ENCODE measurements around the gene OR13C2. TPM values are rescaled to one million over a fixed set of nuclear protein-coding genes. Genes with fewer than 3 reads are reported as not detected.

Gene OR13C2
- total and polyA plus RNA-seq, 10 donors, result not detected

- DNase-seq, result no peak
- Histone ChIP-seq H3K9me3 (peaks cover 0 to 21% (median 2%) of the 10 kb centered on the region in 8 donors), H3K36me3 (no peaks in the 10 kb centered on the region), H3K4me3 (no peak overlapping the region), H3K27ac (no peak overlapping the region), H3K4me1 (no peaks in the 10 kb centered on the region), H3K27me3 (replicated peaks in 1 of 7) (no peaks in the 10 kb centered on the region)
- TF ChIP-seq, protein P1, sequence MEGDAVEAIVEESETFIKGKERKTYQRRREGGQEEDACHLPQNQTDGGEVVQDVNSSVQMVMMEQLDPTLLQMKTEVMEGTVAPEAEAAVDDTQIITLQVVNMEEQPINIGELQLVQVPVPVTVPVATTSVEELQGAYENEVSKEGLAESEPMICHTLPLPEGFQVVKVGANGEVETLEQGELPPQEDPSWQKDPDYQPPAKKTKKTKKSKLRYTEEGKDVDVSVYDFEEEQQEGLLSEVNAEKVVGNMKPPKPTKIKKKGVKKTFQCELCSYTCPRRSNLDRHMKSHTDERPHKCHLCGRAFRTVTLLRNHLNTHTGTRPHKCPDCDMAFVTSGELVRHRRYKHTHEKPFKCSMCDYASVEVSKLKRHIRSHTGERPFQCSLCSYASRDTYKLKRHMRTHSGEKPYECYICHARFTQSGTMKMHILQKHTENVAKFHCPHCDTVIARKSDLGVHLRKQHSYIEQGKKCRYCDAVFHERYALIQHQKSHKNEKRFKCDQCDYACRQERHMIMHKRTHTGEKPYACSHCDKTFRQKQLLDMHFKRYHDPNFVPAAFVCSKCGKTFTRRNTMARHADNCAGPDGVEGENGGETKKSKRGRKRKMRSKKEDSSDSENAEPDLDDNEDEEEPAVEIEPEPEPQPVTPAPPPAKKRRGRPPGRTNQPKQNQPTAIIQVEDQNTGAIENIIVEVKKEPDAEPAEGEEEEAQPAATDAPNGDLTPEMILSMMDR (IDR thresholded peaks at IDR 0.05 in 8 of 11, conservative IDR thresholded peaks at IDR 0.05 in 3 of 11), result no peak
- TF ChIP-seq POLR2A (IDR thresholded peaks at IDR 0.05) (no peak), POLR2AphosphoS5 (IDR thresholded peaks at IDR 0.05) (no peak)
- intact Hi-C loops (cut with DNase I; ENCODE audit: low total_unique reads), result loop anchor here (10.0 kb wide), 1 partner anchor 45 kb away; no protein-coding TSS in a partner anchor
- 0 to 96% (median 46%) methylated on average over 1 of the region's 1 CpG for WGBS, 5 donors
Observed at GRCh38 chr9:104589626-104590025, 15.8 kb downstream of the OR13C2 start.

GRCh38 chr9:104586496-104587180, 18.8 kb downstream of the OR13C2 start:
- H3K4me1 ChIP-seq, result no peaks in the 10 kb centered on the region
- WGBS, 5 donors, result 0 to 82% (median 66%) methylated on average over 1 of the region's 1 CpG
- no peaks in the 10 kb centered on the region for H3K36me3 ChIP-seq
- no peak for DNase-seq
- no peak overlapping the region for H3K4me3 ChIP-seq
- no peak overlapping the region for H3K27ac ChIP-seq
- H3K27me3 ChIP-seq (replicated peaks in 1 of 7), result no peaks in the 10 kb centered on the region
- H3K9me3 ChIP-seq, result no peaks in the 10 kb centered on the region
- intact Hi-C loops (cut with DNase I; ENCODE audit: low total_unique reads), result no loop called here
- TF ChIP-seq POLR2A (IDR thresholded peaks at IDR 0.05), result no peak
- TF ChIP-seq POLR2AphosphoS5 (IDR thresholded peaks at IDR 0.05), result no peak
- TF ChIP-seq, protein P1 (IDR thresholded peaks at IDR 0.05 in 8 of 11, conservative IDR thresholded peaks at IDR 0.05 in 3 of 11), result no peak

GRCh38 chr9:104580562-104580961, 24.9 kb downstream of the OR13C2 start:
- WGBS, 5 donors, result 56 to 91% (median 76%) methylated on average over 1 of the region's 1 CpG
- Histone ChIP-seq H3K36me3 (no peaks in the 10 kb centered on the region), H3K27ac (no peak overlapping the region), H3K9me3 (no peaks in the 10 kb centered on the region), H3K27me3 (replicated peaks in 1 of 7) (no peaks in the 10 kb centered on the region), H3K4me1 (no peaks in the 10 kb centered on the region), H3K4me3 (no peak overlapping the region)
- DNase-seq, result no peak
- intact Hi-C loops (cut with DNase I; ENCODE audit: low total_unique reads), result no loop called here
- TF ChIP-seq, protein P1 (IDR thresholded peaks at IDR 0.05 in 8 of 11, conservative IDR thresholded peaks at IDR 0.05 in 3 of 11), result no peak

DNA sequence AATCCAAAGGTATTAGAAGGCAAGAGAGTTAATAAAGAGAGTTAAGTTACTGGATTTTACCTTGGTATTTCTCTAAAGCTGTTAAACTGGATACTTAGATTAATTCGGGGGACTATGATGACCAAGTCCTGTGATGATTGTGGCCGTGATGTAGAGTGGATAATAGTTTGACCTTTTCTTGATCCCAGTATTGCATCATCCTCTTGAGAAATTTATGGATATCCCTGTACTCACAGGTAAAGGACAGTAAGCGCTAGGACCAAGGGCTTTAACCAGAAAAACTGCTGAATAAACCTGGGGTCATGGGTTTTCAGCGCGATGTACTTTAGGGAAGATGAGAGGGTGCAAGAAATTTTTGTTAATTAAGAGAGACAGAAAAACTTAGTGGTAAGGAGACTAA, 28.2 kb downstream of the OR13C2 start:
- TF ChIP-seq POLR2A (IDR thresholded peaks at IDR 0.05) (no peak), POLR2AphosphoS5 (IDR thresholded peaks at IDR 0.05) (no peak)
- TF ChIP-seq, protein P1 (IDR thresholded peaks at IDR 0.05 in 8 of 11, conservative IDR thresholded peaks at IDR 0.05 in 3 of 11), result no peak
- Histone ChIP-seq H3K4me1 (no peaks in the 10 kb centered on the region), H3K4me3 (no peak overlapping the region), H3K9me3 (peaks cover 0 to 19% (median 12%) of the 10 kb centered on the region in 8 donors), H3K27ac (no peak overlapping the region), H3K27me3 (replicated peaks in 1 of 7) (no peaks in the 10 kb centered on the region), H3K36me3 (no peaks in the 10 kb centered on the region)
- intact Hi-C loops (cut with DNase I; ENCODE audit: low total_unique reads), result no loop called here
- no peak for DNase-seq
- WGBS, 5 donors, result 83 to 90% (median 85%) methylated on average over 5 of the region's 5 CpGs

Data from spleen (tissue), 11 donors.